Measurements from ENCODE around the gene UBE2F. TPM values are rescaled to one million over a fixed set of nuclear protein-coding genes. Genes with fewer than 3 reads are reported as not detected.

UBE2F gene
- total RNA-seq, 4 donors from 2014 or later, result 38.8 to 61.5 (median 45.1) TPM

GRCh38 chr2:237962432-237963084 lies 4.3 kb upstream of the UBE2F start:
- TF ChIP-seq CTCF (IDR thresholded peaks at IDR 0.05; ENCODE audit: low read depth), result no peak

GRCh38 chr2:237964194-237964577 lies 2.6 kb upstream of the UBE2F start:
- no peak for TF ChIP-seq CTCF (IDR thresholded peaks at IDR 0.05; ENCODE audit: low read depth)

GRCh38 chr2:237964578-237965404 lies 2.0 kb upstream of the UBE2F start:
- no peak for TF ChIP-seq CTCF (IDR thresholded peaks at IDR 0.05; ENCODE audit: low read depth)

GRCh38 chr2:237966250-237966564 lies 607 bp upstream of the UBE2F start:
- TF ChIP-seq CTCF (IDR thresholded peaks at IDR 0.05; ENCODE audit: low read depth), result no peak

GRCh38 chr2:237967463-237967951 lies 693 bp downstream of the UBE2F start:
- TF ChIP-seq CTCF (IDR thresholded peaks at IDR 0.05; ENCODE audit: low read depth), result no peak

- TF ChIP-seq CTCF (IDR thresholded peaks at IDR 0.05; ENCODE audit: low read depth), result no peak
These were observed 1.4 kb downstream of the UBE2F start for GRCh38 chr2:237968048-237968862.

GRCh38 chr2:237971661-237972060 lies 4.8 kb downstream of the UBE2F start:
- no peak for TF ChIP-seq CTCF (IDR thresholded peaks at IDR 0.05; ENCODE audit: low read depth)

Data from subcutaneous adipose tissue (tissue), 4 donors.